Epithelial cell of umbilical artery (primary cell): ENCODE results near the gene BDNF. TPM values are rescaled to one million over a fixed set of nuclear protein-coding genes. Genes with fewer than 3 reads are reported as not detected.

ENCODE experiments used
- total RNA-seq: library from RNA; depleted of rRNA; stranded (reverse); fragments of >200 nt; gene quantifications from 2 replicates; pipeline ENCODE4 v1.2.3, GENCODE V29; 2014

BDNF gene
- total RNA-seq, result 2.6 and 8.5 TPM in 2 replicates

GRCh38 chr11:27700351-27701301, at the start of gene BDNF:
TSS of gene BDNF (minus strand) at chr11:27700455. CDS start at chr11:27658564, 41,891 bp downstream.

Other genes starting within 250 kb of the BDNF start
- 5.2 and 6.5 TPM in 2 replicates for gene LGR4, start 227.7 kb downstream of the BDNF start, total RNA-seq
- gene LIN7C, start 193.7 kb downstream of the BDNF start, total RNA-seq, result 47.7 and 68.8 TPM in 2 replicates